GM06990 (cell line): Measurements from ENCODE around the gene SMKR1.

Source experiments
- DNase-seq: peaks from one replicate; pipeline ENCODE4 v3.0.0-alpha.2; 2011; ENCODE audit not compliant: insufficient read length; ENCODE audit errors: extremely low read depth
- H3K27me3 ChIP-seq: replicated peaks from 2 replicates; pipeline ENCODE4 v1.6.0; 2011; ENCODE audit warnings: low read length; ENCODE audit not compliant: control insufficient read depth, insufficient read depth
- H3K36me3 ChIP-seq: 2 replicates; pipeline ENCODE4 v1.5.1; 2011; ENCODE audit warnings: low read length; ENCODE audit not compliant: control insufficient read depth, insufficient read depth
- H3K4me3 ChIP-seq: replicated peaks from 2 replicates; pipeline ENCODE4 v1.5.1; 2011; ENCODE audit warnings: low read depth, mild to moderate bottlenecking, control low read depth, low read length
- CTCF ChIP-seq: IDR thresholded peaks from 2 replicates; pipeline ENCODE4 v1.5.1; 2011; ENCODE audit warnings: low read length, control low read depth, mild to moderate bottlenecking, inconsistent platforms; ENCODE audit not compliant: insufficient read depth, poor library complexity, severe bottlenecking

SMKR1 gene

GRCh38 chr7:129540340-129540739, 38.0 kb downstream of the SMKR1 start:
- no peak for DNase-seq
- H3K4me3 ChIP-seq = no peak overlapping the region
- TF ChIP-seq CTCF = no peak
- no peaks in the 10 kb centered on the region for H3K27me3 ChIP-seq
- no peaks in the 10 kb centered on the region for H3K36me3 ChIP-seq

GRCh38 chr7:129544700-129545099, 42.4 kb downstream of the SMKR1 start:
- Histone ChIP-seq H3K4me3 (no peak overlapping the region), H3K36me3 (no peaks in the 10 kb centered on the region), H3K27me3 (no peaks in the 10 kb centered on the region)
- DNase-seq = no peak
- no peak for TF ChIP-seq CTCF

GRCh38 chr7:129550693-129551360, 48.5 kb downstream of the SMKR1 start:
- Histone ChIP-seq H3K4me3 (no peak overlapping the region), H3K36me3 (no peaks in the 10 kb centered on the region), H3K27me3 (no peaks in the 10 kb centered on the region)
- DNase-seq = no peak
- no peak for TF ChIP-seq CTCF

- no peaks in the 10 kb centered on the region for H3K36me3 ChIP-seq
- H3K27me3 ChIP-seq = no peaks in the 10 kb centered on the region; the same call in 1 of the 2 replicates
- DNase-seq = no peak
- H3K4me3 ChIP-seq = no peak overlapping the region
- TF ChIP-seq CTCF = no peak
These were observed 51.6 kb downstream of the SMKR1 start for GRCh38 chr7:129553899-129554461.

- DNase-seq = no peak
- no peak overlapping the region for H3K4me3 ChIP-seq
- no peaks in the 10 kb centered on the region; the same call in 1 of the 2 replicates for H3K27me3 ChIP-seq
- TF ChIP-seq CTCF = no peak
- no peaks in the 10 kb centered on the region for H3K36me3 ChIP-seq
These were observed 54.3 kb downstream of the SMKR1 start for GRCh38 chr7:129556607-129557133.
